K562 treated with DMSO at 1 percent for 48 hours (cell line): Measurements from ENCODE around the gene TP73. TPM values are rescaled to one million over a fixed set of nuclear protein-coding genes. Genes with fewer than 3 reads are reported as not detected.

Experiments used
- total RNA-seq: library from RNA; unstranded; fragments of 300-600 nt; gene quantifications from 2 replicates; pipeline ENCODE4 v1.2.3, GENCODE V29; 2022; ENCODE audit warnings: low replicate concordance; ENCODE audit errors: extremely low read depth

Gene TP73
- not detected in 2 replicates for total RNA-seq

GRCh38 chr1:3651930-3652547 is at the start of gene TP73:
TP73 (plus strand) TSS chr1:3652516; CDS start chr1:3682366, 29,850 bp downstream.

DNA sequence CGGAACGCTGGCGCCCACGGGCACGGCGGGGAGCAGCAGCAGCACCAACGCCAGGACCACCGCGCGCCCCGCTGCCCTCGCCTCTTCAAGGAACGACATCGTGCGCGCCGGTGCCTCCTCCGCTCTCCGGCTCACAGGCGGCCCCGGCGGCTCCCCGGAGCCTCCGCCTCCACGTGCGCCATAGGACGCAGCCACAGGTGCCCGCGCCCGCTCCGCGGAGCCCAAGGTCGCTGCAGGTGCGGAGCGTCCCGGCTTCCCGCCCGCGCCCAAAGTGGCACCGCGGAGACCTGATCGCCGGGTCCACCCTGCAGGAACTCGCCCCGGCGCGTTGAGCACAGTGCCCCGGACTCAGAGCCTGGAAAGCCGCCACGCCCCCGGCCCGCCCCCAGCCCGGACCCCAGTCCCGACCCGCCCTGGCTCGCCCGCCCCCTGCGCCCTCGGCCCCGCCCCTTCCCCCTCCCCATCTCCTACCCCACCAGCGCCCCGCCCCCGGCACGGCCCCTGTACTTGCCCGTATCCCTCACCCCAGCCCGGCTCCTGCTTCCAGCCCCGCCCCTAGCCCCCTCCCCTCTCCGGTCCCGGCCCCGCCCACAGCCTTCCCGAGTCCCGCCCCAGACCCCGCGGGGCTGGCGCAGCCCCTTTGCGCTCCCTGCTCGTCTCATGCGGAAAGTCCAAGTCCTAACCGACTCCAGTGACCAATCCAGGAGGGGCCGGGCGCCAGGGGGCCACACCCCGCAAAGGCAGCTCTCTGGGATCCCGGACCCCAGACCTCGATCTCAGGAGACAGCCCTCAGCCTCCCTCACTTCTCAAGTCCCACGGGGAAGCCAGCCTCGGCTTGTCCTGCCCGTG is 40.9 kb upstream of the TP73 start, which contains the start of gene MEGF6:
Gene MEGF6 (minus strand): TSS at position 339 of the 850 bp plus-strand sequence. CDS start 240 bp downstream, at position 99.

DNA sequence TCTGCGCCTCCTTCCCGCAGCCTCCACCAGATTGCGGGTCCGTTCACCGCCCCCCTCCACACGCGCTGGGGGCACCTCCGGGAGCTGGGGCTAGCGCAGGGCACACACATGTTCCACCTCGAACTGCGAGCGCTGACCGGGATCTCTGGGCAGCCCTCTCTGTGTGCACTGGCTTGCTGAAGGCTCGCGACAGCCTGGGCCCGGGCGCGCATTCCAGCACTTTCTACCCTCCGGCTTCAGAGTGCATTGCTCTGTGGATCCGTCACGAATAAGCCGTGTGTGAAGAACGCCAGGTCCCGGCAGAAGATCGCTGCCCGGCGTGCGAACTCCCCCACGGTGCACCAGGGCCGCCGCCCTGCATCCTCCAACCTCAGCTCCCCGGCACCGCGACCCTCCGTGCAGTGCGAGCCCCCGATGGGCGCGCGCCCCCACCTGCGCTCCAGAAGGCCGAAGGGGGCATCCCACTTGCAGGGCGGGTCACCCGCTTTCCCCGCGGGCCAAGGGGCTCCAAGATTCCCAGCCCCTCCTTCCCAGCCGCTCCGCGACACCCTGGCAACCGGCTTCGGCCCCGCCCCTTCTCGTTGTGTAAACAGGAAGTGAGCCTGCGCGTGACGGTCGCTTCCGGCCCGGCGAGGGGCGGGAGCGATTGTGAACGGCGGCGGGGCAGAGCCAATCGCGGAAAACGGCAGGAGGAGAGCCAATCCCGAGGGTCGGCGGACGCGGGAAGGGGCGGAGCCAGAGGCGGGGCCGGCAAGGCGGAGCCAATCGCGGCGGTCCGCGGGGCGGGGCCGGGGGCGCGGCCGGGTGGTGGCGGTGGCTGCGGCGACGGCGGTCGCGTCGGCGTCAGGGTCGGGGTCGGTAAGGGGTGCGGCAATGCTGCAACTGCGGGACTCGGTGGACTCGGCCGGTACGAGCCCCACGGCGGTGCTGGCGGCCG is 27.8 kb upstream of the TP73 start, which contains the start of gene TPRG1L:
Gene TPRG1L (plus strand): TSS at position 816 of the 937 bp plus-strand sequence. CDS start 58 bp downstream, at position 874.

GRCh38 chr1:3649342-3650247 is 2.7 kb upstream of the TP73 start, which contains the start of gene WRAP73:
WRAP73 (minus strand) TSS chr1:3650103; CDS start chr1:3649999, 104 bp downstream.

GRCh38 chr1:3752400-3752945 is 100.2 kb downstream of the TP73 start, which contains the start of gene CCDC27:
CCDC27 (plus strand) TSS chr1:3752450; CDS start chr1:3752482, 32 bp downstream.

DNA sequence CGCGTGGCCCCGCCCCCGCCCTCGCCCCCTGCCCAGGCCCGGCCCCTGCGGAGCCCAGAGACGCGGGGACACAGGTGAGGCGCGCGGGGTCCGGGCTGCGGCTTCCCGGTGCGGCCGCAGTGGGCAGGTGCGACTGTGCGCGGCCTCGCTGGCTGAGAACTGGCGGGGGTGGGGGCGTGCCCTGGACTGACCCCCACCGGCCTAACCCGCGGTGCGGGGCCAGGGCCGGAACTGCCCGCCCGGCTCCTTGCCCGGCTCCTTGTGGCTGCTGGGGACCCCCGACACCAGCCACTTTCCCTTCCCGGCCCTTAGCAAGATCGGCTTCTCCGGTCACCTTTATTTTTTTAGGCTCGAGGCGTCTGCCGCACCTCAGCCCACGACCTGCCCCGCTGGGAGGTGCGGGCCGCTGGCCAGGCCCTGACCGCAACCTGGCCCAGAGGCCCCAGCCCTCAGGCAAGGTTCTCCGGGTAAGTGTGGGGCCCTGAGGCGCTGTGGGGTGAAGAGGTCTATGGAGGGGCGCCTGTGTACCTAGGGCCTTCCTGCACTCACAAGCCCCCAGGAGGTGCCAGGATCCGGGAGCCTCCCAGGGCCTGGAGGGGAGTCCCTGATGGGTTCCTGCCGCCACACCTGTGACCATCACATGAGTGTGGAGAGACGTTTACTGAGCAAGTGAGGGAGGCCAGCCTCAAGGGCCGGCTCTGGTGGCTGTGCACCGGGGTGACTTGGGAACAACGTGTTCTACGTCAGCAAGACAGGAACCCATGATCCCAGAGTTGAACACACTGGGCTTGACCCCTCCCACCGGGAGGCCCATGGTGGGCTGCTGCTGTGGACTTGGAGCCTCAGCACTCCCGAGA is 120.6 kb downstream of the TP73 start, which contains the start of gene SMIM1:
Gene SMIM1 (plus strand): TSS at position 35 of the 857 bp plus-strand sequence. CDS start 2,625 bp downstream, outside the sequence.

Other genes with a start within 250 kb of the TP73 start
- gene ARHGEF16, start 197.9 kb upstream of the TP73 start, total RNA-seq = not detected in 2 replicates
- not detected in 2 replicates for gene MEGF6, start 41.0 kb upstream of the TP73 start, total RNA-seq
- gene TPRG1L, start 27.5 kb upstream of the TP73 start, total RNA-seq = not detected in 2 replicates
- gene WRAP73, start 2.4 kb upstream of the TP73 start, total RNA-seq = not detected in 2 replicates
- not detected in 2 replicates for gene CCDC27, start 99.9 kb downstream of the TP73 start, total RNA-seq
- gene SMIM1, start 120.2 kb downstream of the TP73 start, total RNA-seq = not detected in 2 replicates
- gene LRRC47, start 144.0 kb downstream of the TP73 start, total RNA-seq = not detected in 2 replicates
- gene CEP104, start 204.7 kb downstream of the TP73 start, total RNA-seq = not detected in 2 replicates
- not detected in 2 replicates for gene DFFB, start 205.0 kb downstream of the TP73 start, total RNA-seq
- not detected in 2 replicates for gene C1orf174, start 247.8 kb downstream of the TP73 start, total RNA-seq